Endothelial cell of umbilical vein (primary cell): ENCODE data around the gene NENF.

Experiments used
- CTCF ChIP-seq, 2 donors: IDR thresholded peaks; 1 replicate in 1 of 2; 2 replicates in 1 of 2; pipeline ENCODE4 v1.5.1; 2011; ENCODE audit warnings: low read length in 2 of 2, mild to moderate bottlenecking in 2 of 2, moderate library complexity in 2 of 2, control low read depth in 1 of 2, inconsistent platforms in 1 of 2, low read depth in 1 of 2; ENCODE audit not compliant: insufficient read depth in 1 of 2; ENCODE audit errors: extremely low read depth in 1 of 2
- MYC ChIP-seq: IDR thresholded peaks from one replicate; pipeline ENCODE4 v1.6.1; 2011; ENCODE audit warnings: mild to moderate bottlenecking, low read depth, low read length
- POLR2A ChIP-seq: IDR thresholded peaks from 2 replicates; pipeline ENCODE4 v1.6.1; 2012; ENCODE audit warnings: low read depth, mild to moderate bottlenecking, control low read depth, low read length
- POLR2AphosphoS5 ChIP-seq: IDR thresholded peaks from 2 replicates; pipeline ENCODE4 v1.6.1; 2012; ENCODE audit warnings: low read depth, mild to moderate bottlenecking, control low read depth, low read length, moderate library complexity; ENCODE audit not compliant: insufficient read depth
- TF ChIP-seq, protein P1 (sequence below): IDR thresholded peaks from 2 replicates; pipeline ENCODE4 v1.6.1; 2011; ENCODE audit not compliant: insufficient read depth, insufficient read length

- TF ChIP-seq CTCF (IDR thresholded peaks at IDR 0.05; ENCODE audit: extremely low read depth in 1 of 2, insufficient read depth in 1 of 2, low read depth in 1 of 2, low read length in 2 of 2), result no peak
- no peak for TF ChIP-seq MYC
- no peak for TF ChIP-seq POLR2AphosphoS5
- no peak for TF ChIP-seq POLR2A
- TF ChIP-seq, protein P1, sequence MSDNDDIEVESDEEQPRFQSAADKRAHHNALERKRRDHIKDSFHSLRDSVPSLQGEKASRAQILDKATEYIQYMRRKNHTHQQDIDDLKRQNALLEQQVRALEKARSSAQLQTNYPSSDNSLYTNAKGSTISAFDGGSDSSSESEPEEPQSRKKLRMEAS, result no peak
These were observed 1.1 kb downstream of the NENF start for GRCh38 chr1:212433577-212434462.
